Spleen (tissue), 11 donors: ENCODE results near the gene CHD6. TPM values are rescaled to one million over a fixed set of nuclear protein-coding genes. Genes with fewer than 3 reads are reported as not detected.

Experiments used
- DNase-seq: peaks from one replicate; pipeline ENCODE4 v3.0.0-alpha.2; 2020
- H3K27ac ChIP-seq, 8 donors: fragments of 200-600 bp; sonication (generic) in 7 of 8; 1 replicate in 4 of 8; 2 replicates in 4 of 8; pipeline versions ENCODE4 v1.5.0 to v1.8.0; 2016 to 2021; ENCODE audit warnings: inconsistent platforms in 4 of 8, mild to moderate bottlenecking in 4 of 8, moderate library complexity in 1 of 8
- H3K27me3 ChIP-seq, 7 donors: fragments of 200-600 bp; sonication (generic) in 6 of 7; replicated peaks in 1 of 7; 1 replicate in 4 of 7; 2 replicates in 3 of 7; pipeline versions ENCODE4 v1.5.0 to v1.8.0; 2016 to 2021; ENCODE audit warnings: inconsistent platforms in 3 of 7, mild to moderate bottlenecking in 1 of 7
- H3K36me3 ChIP-seq, 6 donors: fragments of 200-600 bp; sonication (generic) in 5 of 6; 1 replicate in 4 of 6; 2 replicates in 2 of 6; pipeline versions ENCODE4 v1.5.0 to v1.8.0; 2016 to 2021; ENCODE audit warnings: inconsistent platforms in 2 of 6
- H3K4me1 ChIP-seq, 6 donors: fragments of 200-600 bp; sonication (generic) in 5 of 6; 1 replicate in 3 of 6; 2 replicates in 3 of 6; pipeline versions ENCODE4 v1.5.0 to v1.8.0; 2016 to 2021; ENCODE audit warnings: inconsistent platforms in 3 of 6
- H3K4me3 ChIP-seq, 8 donors: fragments of 200-600 bp; sonication (generic) in 7 of 8; 1 replicate in 4 of 8; 2 replicates in 4 of 8; pipeline versions ENCODE4 v1.5.0 to v1.8.0; 2016 to 2021; ENCODE audit warnings: inconsistent platforms in 4 of 8, mild to moderate bottlenecking in 4 of 8, moderate library complexity in 2 of 8
- H3K9me3 ChIP-seq, 8 donors: fragments of 200-600 bp; sonication (generic) in 7 of 8; 1 replicate in 4 of 8; 2 replicates in 4 of 8; pipeline versions ENCODE4 v1.5.0 to v1.8.0; 2016 to 2021; ENCODE audit warnings: inconsistent platforms in 4 of 8
- POLR2A ChIP-seq, 3 donors: fragments of 450-650 bp; IDR thresholded peaks; one replicate each; pipeline ENCODE4 v1.5.1; 2017; ENCODE audit warnings: antibody characterized with exemption in 3 of 3, mild to moderate bottlenecking in 1 of 3
- POLR2AphosphoS5 ChIP-seq, 3 donors: sonication (generic); formaldehyde crosslinking; IDR thresholded peaks; one replicate each; pipeline ENCODE4 v1.5.1; 2017; ENCODE audit warnings: antibody characterized with exemption in 3 of 3
- WGBS, 5 donors: extraction: QIAGEN DNeasy Blood & Tissue Kit in 3 of 5; methylation state at CpG; one replicate each; pipeline versions ENCODE4 v1.1.5 to v1.1.7; 2013 to 2018; 5-methylcytosine and 5-hydroxymethylcytosine counted together
- intact Hi-C: fragments of 100-400 bp; cut with DNase I; formaldehyde crosslinking; loops from one replicate; pipeline ENCODE4 v1.15.0; 2023; ENCODE audit warnings: low total_unique reads
- polyA plus RNA-seq, 3 donors: library from polyadenylated mRNA; stranded (reverse); fragments of 200-250 nt; gene quantifications; one replicate each; pipeline ENCODE4 v1.2.1, GENCODE V29; 2013
- total RNA-seq, 7 donors: library from RNA; depleted of rRNA in 3 of 7; stranded (reverse); fragments of >200 nt in 3 of 7; fragmentation: NEBNext Ultra II Directional in 4 of 7; extraction: Animal tissue kit (Norgen Biotek cat#: 25700) in 4 of 7; gene quantifications; one replicate each; pipeline versions ENCODE4 v1.1.0 to v1.2.1, GENCODE V29; 2016 to 2021
- TF ChIP-seq, protein P1 (sequence below), 11 experiments: fragments of 200-600 bp in 7 of 11; fragments of 450-650 bp in 4 of 11; sonication (generic) in 4 of 11; IDR thresholded peaks in 8 of 11; conservative IDR thresholded peaks in 3 of 11; 1 replicate in 7 of 11; 2 replicates in 4 of 11; pipeline versions ENCODE4 v1.4.0 to v1.8.0; 2016 to 2021; ENCODE audit warnings: antibody characterized with exemption in 11 of 11, inconsistent platforms in 4 of 11, mild to moderate bottlenecking in 1 of 11
- donor health status: healthy with polysubstance abuse.
- donor health status: DM: no; HTN: no; CAD: no; lungs with moderate emphysema.
- donor health status: DM: no; HTN: no; CAD: no.
- donor health status: Bipolar disorder and iron deficiency.
- donor health status: healthy.
- donor health status: DM: no; HTN: no; CAD: no.
- donor health status: DM: yes; HTN: yes; CAD: no.

The CHD6 gene
- total and polyA plus RNA-seq, 10 donors: 4.2 to 68.3 (median 47.8) TPM

DNA sequence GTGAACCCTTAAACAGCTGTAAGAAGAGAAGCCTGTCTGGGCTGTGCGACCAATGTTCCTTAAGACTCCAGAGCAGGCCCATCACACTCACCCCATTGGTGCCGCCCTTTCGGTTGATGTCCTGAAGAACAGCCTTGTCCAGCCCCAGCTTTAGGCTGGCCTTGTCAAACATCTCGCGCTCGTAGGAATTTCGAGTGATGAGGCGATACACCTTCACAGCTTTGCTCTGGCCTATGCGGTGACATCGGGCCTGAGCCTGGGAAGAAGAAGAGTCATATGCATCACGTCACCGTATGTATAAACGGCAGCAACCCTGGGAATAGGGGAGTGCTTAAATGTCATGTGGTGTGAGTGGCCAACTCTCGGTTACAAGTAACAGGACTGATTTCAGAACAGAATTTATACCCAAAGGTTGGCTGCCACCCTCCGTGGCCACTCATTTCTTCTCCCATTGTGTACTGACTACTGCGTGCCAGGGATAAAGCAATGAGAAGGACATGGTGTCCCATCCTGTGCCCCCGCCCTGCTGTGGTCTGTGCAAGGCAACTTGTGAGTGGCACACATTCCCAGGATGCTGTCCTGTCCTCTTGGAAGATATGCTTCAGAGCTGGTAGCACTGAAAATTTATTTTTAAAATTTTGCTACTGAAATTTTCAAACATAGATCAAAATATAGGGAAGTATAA lies 160.9 kb downstream of the CHD6 start:
- no peak for TF ChIP-seq POLR2AphosphoS5 (IDR thresholded peaks at IDR 0.05)
- TF ChIP-seq, protein P1, sequence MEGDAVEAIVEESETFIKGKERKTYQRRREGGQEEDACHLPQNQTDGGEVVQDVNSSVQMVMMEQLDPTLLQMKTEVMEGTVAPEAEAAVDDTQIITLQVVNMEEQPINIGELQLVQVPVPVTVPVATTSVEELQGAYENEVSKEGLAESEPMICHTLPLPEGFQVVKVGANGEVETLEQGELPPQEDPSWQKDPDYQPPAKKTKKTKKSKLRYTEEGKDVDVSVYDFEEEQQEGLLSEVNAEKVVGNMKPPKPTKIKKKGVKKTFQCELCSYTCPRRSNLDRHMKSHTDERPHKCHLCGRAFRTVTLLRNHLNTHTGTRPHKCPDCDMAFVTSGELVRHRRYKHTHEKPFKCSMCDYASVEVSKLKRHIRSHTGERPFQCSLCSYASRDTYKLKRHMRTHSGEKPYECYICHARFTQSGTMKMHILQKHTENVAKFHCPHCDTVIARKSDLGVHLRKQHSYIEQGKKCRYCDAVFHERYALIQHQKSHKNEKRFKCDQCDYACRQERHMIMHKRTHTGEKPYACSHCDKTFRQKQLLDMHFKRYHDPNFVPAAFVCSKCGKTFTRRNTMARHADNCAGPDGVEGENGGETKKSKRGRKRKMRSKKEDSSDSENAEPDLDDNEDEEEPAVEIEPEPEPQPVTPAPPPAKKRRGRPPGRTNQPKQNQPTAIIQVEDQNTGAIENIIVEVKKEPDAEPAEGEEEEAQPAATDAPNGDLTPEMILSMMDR (IDR thresholded peaks at IDR 0.05 in 8 of 11, conservative IDR thresholded peaks at IDR 0.05 in 3 of 11): no peak
- no peak for TF ChIP-seq POLR2A (IDR thresholded peaks at IDR 0.05)
- Histone ChIP-seq H3K27ac (no peak overlapping the region), H3K4me1 (no peaks in the 10 kb centered on the region), H3K4me3 (no peak overlapping the region), H3K27me3 (no peaks in the 10 kb centered on the region), H3K36me3 (peaks cover 0 to 88% (median 54%) of the 10 kb centered on the region in 6 donors), H3K9me3 (peaks cover 0 to 9% (median 0%) of the 10 kb centered on the region in 8 donors)
- WGBS, 5 donors: 95 to 98% (median 98%) methylated on average over 17 of the region's 17 CpGs
- intact Hi-C loops: no loop called here
- no peak for DNase-seq

DNA sequence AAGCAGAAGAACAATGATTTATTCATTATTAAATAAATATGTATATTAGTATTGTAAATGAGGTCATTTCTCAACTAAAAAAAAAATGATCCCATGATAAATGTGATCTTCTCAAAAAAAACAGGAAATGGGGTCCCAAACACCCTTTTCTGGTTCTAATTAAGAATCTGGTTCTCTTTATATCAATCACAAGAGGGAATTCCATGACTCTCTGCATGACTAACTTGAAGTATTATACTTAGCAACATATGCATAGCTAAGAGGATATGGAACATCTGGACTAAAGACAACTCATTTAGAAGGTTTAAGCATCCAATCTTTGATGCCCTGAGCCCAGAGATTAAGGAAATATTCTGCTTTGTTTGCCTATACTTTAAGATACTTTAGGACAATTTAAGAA lies 161.8 kb downstream of the CHD6 start:
- Histone ChIP-seq H3K27ac (no peak overlapping the region), H3K4me1 (no peaks in the 10 kb centered on the region), H3K27me3 (no peaks in the 10 kb centered on the region), H3K9me3 (peaks cover 0 to 9% (median 0%) of the 10 kb centered on the region in 8 donors), H3K36me3 (peaks cover 0 to 88% (median 61%) of the 10 kb centered on the region in 6 donors), H3K4me3 (no peak overlapping the region)
- intact Hi-C loops: no loop called here
- no peak for TF ChIP-seq POLR2AphosphoS5 (IDR thresholded peaks at IDR 0.05)
- TF ChIP-seq, protein P1 (IDR thresholded peaks at IDR 0.05 in 8 of 11, conservative IDR thresholded peaks at IDR 0.05 in 3 of 11): no peak
- no peak for TF ChIP-seq POLR2A (IDR thresholded peaks at IDR 0.05)
- DNase-seq: no peak

DNA sequence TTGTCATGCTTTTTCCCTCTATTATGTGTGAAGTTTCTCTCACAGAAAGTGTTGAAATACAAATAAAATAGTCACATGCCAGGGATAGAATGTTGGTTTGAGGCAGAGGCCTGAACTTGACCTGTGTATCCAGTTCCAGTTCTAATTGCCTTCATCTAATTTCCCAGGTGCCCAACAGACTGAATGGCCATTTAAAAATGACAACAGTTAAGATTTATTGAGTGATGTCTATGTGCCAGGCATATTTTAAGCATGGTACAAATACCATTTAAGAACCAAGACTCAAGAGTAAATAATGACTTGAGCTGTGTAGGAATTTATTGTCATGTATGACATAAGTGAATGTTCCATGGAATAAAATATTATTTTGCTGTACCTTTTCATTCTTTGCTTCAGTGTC lies 163.9 kb downstream of the CHD6 start:
- TF ChIP-seq POLR2AphosphoS5 (IDR thresholded peaks at IDR 0.05) (no peak), POLR2A (IDR thresholded peaks at IDR 0.05) (no peak)
- TF ChIP-seq, protein P1 (IDR thresholded peaks at IDR 0.05 in 8 of 11, conservative IDR thresholded peaks at IDR 0.05 in 3 of 11): no peak
- DNase-seq: no peak

DNA sequence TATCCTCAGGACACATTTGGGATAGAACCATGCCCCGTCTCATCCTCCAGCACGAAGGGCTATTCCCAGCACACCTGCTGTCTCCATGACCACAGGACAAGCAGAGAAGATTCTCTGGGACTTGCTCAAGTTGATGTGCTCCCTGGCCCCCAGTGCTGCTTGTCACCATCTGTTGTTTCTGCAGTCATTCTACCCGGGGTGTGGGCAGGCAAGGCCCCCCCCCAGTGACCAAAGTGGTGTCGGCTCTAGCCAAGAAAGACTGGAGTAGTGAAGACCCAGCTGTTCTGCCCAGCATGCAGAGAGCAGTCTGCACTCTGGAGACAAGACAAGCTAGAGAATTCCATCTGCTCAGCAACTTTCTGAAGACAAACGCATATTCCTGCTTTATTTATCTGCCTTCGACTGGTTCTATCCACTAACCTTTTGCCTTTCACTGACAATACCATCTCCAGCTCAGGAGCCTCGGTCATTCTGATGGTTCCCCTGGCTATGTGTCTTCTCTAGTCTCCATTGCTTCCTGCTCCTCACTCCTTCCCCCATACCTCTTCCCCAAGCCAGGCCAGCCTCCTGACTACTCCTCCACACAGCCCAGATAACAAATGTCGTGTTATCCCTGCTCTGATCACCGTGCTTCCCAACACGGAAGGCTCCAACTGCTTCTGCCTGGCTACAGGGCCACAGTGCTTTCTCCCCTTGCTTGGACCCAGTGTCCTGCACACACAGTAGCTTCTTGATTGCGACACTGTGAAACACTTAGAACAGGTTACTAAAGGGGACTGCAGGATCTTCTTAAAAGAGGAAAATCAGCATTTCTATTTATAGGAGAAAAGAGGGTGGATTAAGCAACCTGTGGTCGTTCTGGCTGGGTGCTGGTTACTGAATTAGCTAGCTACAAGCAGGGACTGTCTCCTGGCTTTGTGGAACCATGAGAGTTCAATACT lies 164.9 kb downstream of the CHD6 start:
- Histone ChIP-seq H3K4me1 (no peaks in the 10 kb centered on the region), H3K4me3 (no peak overlapping the region), H3K27me3 (no peaks in the 10 kb centered on the region), H3K36me3 (peaks cover 0 to 97% (median 76%) of the 10 kb centered on the region in 6 donors), H3K9me3 (no peaks in the 10 kb centered on the region), H3K27ac (no peak overlapping the region)
- no peak for DNase-seq
- WGBS, 5 donors: 81 to 92% (median 87%) methylated on average over 12 of the region's 12 CpGs
- intact Hi-C loops: no loop called here
- no peak for TF ChIP-seq POLR2A (IDR thresholded peaks at IDR 0.05)
- TF ChIP-seq, protein P1 (IDR thresholded peaks at IDR 0.05 in 8 of 11, conservative IDR thresholded peaks at IDR 0.05 in 3 of 11): no peak
- no peak for TF ChIP-seq POLR2AphosphoS5 (IDR thresholded peaks at IDR 0.05)

More for the DNA sequence above, 163.9 kb downstream of the CHD6 start:
- Histone ChIP-seq H3K27me3 (no peaks in the 10 kb centered on the region), H3K4me3 (no peak overlapping the region), H3K9me3 (no peaks in the 10 kb centered on the region), H3K36me3 (peaks cover 0 to 96% (median 72%) of the 10 kb centered on the region in 6 donors), H3K4me1 (no peaks in the 10 kb centered on the region), H3K27ac (no peak overlapping the region)
- intact Hi-C loops: no loop called here
